Measurements from ENCODE around the gene MYH9.

DNA sequence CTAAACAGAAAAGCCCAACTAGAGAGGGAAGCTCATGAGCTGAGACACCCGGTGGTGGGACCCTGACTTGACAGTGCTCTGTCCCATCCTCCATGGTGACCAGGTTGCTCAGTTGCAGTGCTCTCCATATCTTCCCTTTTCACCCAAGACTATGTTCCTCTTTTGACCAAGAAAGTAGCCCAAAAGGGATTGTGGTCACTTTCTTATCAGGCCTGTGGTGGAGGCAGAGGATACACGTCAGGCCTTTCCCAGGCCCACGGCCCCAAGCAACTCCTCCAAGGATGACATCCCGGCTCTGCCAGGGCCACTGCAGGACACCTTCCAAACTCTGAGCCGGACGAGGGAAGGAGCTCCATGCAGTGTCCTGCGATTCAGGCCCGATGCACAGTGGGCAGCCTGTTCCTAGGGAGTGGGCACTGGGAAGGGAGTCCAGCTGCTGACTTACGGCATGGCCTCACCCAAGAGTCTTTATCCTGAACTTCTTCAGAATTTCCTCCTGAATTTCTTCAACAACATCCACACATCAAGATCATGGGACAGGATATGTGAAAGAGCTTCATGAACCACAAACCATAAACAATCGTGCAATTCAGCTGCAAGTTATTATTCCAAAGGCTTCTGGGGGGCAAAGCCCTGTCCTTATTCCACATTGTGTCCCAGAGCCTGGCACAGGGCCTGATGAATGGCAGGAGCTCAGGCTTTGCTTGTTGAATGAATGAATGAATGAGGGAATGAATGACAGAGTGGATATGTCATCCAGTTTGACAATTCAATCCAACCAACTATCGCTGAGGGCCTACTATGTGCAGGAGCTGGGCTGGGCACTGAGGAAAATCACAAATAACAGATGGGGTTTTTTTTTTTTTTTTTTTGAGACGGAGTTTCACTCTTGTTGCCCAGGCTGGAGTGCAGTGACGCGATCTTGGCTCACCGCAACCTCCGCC lies 36.0 kb upstream of the MYH9 start:
- TF ChIP-seq, protein P1, sequence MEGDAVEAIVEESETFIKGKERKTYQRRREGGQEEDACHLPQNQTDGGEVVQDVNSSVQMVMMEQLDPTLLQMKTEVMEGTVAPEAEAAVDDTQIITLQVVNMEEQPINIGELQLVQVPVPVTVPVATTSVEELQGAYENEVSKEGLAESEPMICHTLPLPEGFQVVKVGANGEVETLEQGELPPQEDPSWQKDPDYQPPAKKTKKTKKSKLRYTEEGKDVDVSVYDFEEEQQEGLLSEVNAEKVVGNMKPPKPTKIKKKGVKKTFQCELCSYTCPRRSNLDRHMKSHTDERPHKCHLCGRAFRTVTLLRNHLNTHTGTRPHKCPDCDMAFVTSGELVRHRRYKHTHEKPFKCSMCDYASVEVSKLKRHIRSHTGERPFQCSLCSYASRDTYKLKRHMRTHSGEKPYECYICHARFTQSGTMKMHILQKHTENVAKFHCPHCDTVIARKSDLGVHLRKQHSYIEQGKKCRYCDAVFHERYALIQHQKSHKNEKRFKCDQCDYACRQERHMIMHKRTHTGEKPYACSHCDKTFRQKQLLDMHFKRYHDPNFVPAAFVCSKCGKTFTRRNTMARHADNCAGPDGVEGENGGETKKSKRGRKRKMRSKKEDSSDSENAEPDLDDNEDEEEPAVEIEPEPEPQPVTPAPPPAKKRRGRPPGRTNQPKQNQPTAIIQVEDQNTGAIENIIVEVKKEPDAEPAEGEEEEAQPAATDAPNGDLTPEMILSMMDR (IDR thresholded peaks at IDR 0.05 in 8 of 11, conservative IDR thresholded peaks at IDR 0.05 in 3 of 11), result no peak
- no peak for TF ChIP-seq POLR2A (IDR thresholded peaks at IDR 0.05)

All from spleen (tissue), 7 donors.